SK-N-SH (cell line): ENCODE measurements around the gene ZFYVE19.

Experiments
- ELF1 ChIP-seq: IDR thresholded peaks from 2 replicates; pipeline ENCODE4 v1.4.0; 2012
- POLR2AphosphoS5 ChIP-seq: IDR thresholded peaks from 2 replicates; pipeline ENCODE4 v1.6.1; 2012; ENCODE audit warnings: low read depth, low read length
- RFX5 ChIP-seq: IDR thresholded peaks from 2 replicates; pipeline ENCODE4 v1.6.1; 2012; ENCODE audit warnings: mild to moderate bottlenecking, improper control_type of control experiment, low read length
- SMC3 ChIP-seq: IDR thresholded peaks from 2 replicates; pipeline ENCODE4 v1.6.1; 2012; ENCODE audit warnings: low read depth, low read length, improper control_type of control experiment
- TAF1 ChIP-seq: IDR thresholded peaks from 2 replicates; pipeline ENCODE4 v1.6.1; 2012; ENCODE audit warnings: low read depth, mild to moderate bottlenecking, low read length, moderate library complexity, borderline replicate concordance
- TF ChIP-seq, protein P1 (sequence below): IDR thresholded peaks from 2 replicates; pipeline ENCODE4 v1.6.1; 2012; ENCODE audit warnings: mild to moderate bottlenecking, low read depth, low read length, moderate library complexity
- TF ChIP-seq, protein P2 (sequence below): fragments of 200-600 bp; sonication (generic); IDR thresholded peaks from 2 replicates; pipeline ENCODE4 v1.6.1; 2017; ENCODE audit warnings: antibody characterized with exemption, mild to moderate bottlenecking, moderate library complexity

DNA sequence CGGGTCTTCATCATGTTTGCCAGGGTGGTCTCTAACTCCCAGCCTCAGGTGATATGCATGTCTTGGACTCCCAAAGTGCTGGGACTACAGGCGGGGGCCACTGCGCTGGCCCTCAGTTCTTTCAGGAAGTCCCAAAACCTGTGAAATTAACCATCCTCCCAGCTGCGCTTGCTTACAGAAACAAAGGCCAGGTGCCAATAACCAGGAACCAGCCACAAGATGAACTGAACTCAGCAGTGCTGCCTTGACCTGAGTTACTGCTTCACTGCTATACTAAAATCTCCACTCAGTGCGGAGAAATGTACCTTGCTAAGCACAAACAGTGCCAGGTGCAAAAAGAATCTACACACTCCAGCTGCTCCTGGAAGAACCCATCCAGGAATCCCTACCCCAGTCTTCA is 46.9 kb upstream of the ZFYVE19 start:
- TF ChIP-seq, protein P1, sequence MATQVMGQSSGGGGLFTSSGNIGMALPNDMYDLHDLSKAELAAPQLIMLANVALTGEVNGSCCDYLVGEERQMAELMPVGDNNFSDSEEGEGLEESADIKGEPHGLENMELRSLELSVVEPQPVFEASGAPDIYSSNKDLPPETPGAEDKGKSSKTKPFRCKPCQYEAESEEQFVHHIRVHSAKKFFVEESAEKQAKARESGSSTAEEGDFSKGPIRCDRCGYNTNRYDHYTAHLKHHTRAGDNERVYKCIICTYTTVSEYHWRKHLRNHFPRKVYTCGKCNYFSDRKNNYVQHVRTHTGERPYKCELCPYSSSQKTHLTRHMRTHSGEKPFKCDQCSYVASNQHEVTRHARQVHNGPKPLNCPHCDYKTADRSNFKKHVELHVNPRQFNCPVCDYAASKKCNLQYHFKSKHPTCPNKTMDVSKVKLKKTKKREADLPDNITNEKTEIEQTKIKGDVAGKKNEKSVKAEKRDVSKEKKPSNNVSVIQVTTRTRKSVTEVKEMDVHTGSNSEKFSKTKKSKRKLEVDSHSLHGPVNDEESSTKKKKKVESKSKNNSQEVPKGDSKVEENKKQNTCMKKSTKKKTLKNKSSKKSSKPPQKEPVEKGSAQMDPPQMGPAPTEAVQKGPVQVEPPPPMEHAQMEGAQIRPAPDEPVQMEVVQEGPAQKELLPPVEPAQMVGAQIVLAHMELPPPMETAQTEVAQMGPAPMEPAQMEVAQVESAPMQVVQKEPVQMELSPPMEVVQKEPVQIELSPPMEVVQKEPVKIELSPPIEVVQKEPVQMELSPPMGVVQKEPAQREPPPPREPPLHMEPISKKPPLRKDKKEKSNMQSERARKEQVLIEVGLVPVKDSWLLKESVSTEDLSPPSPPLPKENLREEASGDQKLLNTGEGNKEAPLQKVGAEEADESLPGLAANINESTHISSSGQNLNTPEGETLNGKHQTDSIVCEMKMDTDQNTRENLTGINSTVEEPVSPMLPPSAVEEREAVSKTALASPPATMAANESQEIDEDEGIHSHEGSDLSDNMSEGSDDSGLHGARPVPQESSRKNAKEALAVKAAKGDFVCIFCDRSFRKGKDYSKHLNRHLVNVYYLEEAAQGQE, result no peak
- TF ChIP-seq, protein P2, sequence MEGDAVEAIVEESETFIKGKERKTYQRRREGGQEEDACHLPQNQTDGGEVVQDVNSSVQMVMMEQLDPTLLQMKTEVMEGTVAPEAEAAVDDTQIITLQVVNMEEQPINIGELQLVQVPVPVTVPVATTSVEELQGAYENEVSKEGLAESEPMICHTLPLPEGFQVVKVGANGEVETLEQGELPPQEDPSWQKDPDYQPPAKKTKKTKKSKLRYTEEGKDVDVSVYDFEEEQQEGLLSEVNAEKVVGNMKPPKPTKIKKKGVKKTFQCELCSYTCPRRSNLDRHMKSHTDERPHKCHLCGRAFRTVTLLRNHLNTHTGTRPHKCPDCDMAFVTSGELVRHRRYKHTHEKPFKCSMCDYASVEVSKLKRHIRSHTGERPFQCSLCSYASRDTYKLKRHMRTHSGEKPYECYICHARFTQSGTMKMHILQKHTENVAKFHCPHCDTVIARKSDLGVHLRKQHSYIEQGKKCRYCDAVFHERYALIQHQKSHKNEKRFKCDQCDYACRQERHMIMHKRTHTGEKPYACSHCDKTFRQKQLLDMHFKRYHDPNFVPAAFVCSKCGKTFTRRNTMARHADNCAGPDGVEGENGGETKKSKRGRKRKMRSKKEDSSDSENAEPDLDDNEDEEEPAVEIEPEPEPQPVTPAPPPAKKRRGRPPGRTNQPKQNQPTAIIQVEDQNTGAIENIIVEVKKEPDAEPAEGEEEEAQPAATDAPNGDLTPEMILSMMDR, result no peak
- no peak for TF ChIP-seq SMC3
- no peak for TF ChIP-seq RFX5
- TF ChIP-seq POLR2AphosphoS5, result no peak
- no peak for TF ChIP-seq TAF1
- TF ChIP-seq ELF1, result no peak
